GM12878 (cell line): ENCODE measurements around the gene POU5F1.

ENCODE experiments used
- CHD2 ChIP-seq: IDR thresholded peaks from 2 replicates; pipeline ENCODE4 v1.6.1; 2011; ENCODE audit warnings: low read depth, low read length, improper control_type of control experiment, borderline replicate concordance
- EP300 ChIP-seq, 2 experiments: fragments of 150-350 bp in 1 of 2; IDR thresholded peaks; 2 replicates each; pipeline ENCODE4 v1.6.1; 2011 to 2012; ENCODE audit warnings: low read depth in 2 of 2, low read length in 2 of 2, borderline replicate concordance in 1 of 2, improper control_type of control experiment in 1 of 2, inconsistent platforms in 1 of 2; ENCODE audit not compliant: control insufficient read depth in 1 of 2
- JUND ChIP-seq: IDR thresholded peaks from 2 replicates; pipeline ENCODE4 v1.6.1; 2012; ENCODE audit warnings: low read depth, mild to moderate bottlenecking, low read length, improper control_type of control experiment, moderate library complexity
- NRF1 ChIP-seq: conservative IDR thresholded peaks from 2 replicates; pipeline ENCODE4 v1.6.1; 2011; ENCODE audit warnings: mild to moderate bottlenecking, low read depth, low read length, improper control_type of control experiment
- POLR2A ChIP-seq: IDR thresholded peaks from 2 replicates; pipeline ENCODE4 v1.6.1; 2011; ENCODE audit warnings: low read depth, mild to moderate bottlenecking, low read length
- POLR2AphosphoS5 ChIP-seq: IDR thresholded peaks from 2 replicates; pipeline ENCODE4 v1.6.1; 2011; ENCODE audit warnings: mild to moderate bottlenecking, low read length, inconsistent platforms
- RB1 ChIP-seq: fragments of 450-650 bp; formaldehyde crosslinking; IDR thresholded peaks from 2 replicates; pipeline ENCODE4 v1.6.1; 2017; ENCODE audit warnings: mild to moderate bottlenecking, borderline replicate concordance
- SP1 ChIP-seq: IDR thresholded peaks from one replicate; pipeline ENCODE4 v1.6.1; 2011; ENCODE audit warnings: low read depth, low read length
- TBL1XR1 ChIP-seq: IDR thresholded peaks from 2 replicates; pipeline ENCODE4 v1.6.1; 2012; ENCODE audit warnings: low read depth, low read length, improper control_type of control experiment
- YY1 ChIP-seq: IDR thresholded peaks from 2 replicates; pipeline ENCODE4 v1.6.1; 2011; ENCODE audit warnings: low read depth, mild to moderate bottlenecking, low read length
- ZNF24 ChIP-seq: fragments of 450-650 bp; IDR thresholded peaks from 2 replicates; pipeline ENCODE4 v1.6.1; 2017; ENCODE audit warnings: antibody characterized with exemption, mild to moderate bottlenecking
- TF ChIP-seq, protein P1 (sequence below), 3 experiments: IDR thresholded peaks in 2 of 3; conservative IDR thresholded peaks in 1 of 3; 2 replicates each; pipeline ENCODE4 v1.5.1; 2011; ENCODE audit warnings: low read depth in 3 of 3, low read length in 3 of 3, mild to moderate bottlenecking in 3 of 3, control low read depth in 2 of 3, moderate library complexity in 2 of 3, inconsistent platforms in 1 of 3, mixed read lengths in 1 of 3; ENCODE audit not compliant: control insufficient read depth in 2 of 3, insufficient read depth in 1 of 3; ENCODE audit errors: extremely low read depth in 1 of 3
- TF ChIP-seq, protein P2 (sequence below): IDR thresholded peaks from 2 replicates; pipeline ENCODE4 v1.6.1; 2012; ENCODE audit warnings: low read depth, low read length, improper control_type of control experiment

DNA sequence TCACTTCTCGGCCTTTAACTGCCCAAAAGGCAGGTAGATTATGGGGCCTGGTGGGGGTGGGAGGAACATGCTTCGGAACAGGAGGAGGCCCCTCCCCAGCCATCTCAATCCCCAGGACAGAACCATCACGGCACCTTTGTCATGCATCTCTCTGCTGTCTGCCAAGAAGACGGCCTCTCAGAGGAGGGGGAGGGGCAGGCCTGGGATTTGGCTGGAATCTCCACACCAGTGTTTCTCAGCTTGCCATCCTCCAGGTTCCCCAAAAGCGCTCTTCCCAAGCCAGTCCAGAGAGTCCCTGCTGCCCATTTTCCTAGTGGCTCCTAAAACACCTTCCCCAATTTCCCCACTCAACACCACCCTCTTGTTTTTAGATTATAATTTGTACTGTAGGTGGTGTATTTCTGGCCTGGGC lies 2.5 kb upstream of the POU5F1 start:
- no peak for TF ChIP-seq SP1
- no peak for TF ChIP-seq CHD2
- TF ChIP-seq, protein P1, sequence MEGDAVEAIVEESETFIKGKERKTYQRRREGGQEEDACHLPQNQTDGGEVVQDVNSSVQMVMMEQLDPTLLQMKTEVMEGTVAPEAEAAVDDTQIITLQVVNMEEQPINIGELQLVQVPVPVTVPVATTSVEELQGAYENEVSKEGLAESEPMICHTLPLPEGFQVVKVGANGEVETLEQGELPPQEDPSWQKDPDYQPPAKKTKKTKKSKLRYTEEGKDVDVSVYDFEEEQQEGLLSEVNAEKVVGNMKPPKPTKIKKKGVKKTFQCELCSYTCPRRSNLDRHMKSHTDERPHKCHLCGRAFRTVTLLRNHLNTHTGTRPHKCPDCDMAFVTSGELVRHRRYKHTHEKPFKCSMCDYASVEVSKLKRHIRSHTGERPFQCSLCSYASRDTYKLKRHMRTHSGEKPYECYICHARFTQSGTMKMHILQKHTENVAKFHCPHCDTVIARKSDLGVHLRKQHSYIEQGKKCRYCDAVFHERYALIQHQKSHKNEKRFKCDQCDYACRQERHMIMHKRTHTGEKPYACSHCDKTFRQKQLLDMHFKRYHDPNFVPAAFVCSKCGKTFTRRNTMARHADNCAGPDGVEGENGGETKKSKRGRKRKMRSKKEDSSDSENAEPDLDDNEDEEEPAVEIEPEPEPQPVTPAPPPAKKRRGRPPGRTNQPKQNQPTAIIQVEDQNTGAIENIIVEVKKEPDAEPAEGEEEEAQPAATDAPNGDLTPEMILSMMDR (IDR thresholded peaks at IDR 0.05 in 2 of 3, conservative IDR thresholded peaks at IDR 0.05 in 1 of 3; ENCODE audit: control insufficient read depth in 2 of 3, extremely low read depth in 1 of 3, insufficient read depth in 1 of 3, low read depth in 3 of 3, low read length in 3 of 3) = no peak
- TF ChIP-seq TBL1XR1 = no peak
- TF ChIP-seq POLR2A = no peak
- no peak for TF ChIP-seq JUND
- TF ChIP-seq EP300 (IDR thresholded peaks at IDR 0.05; ENCODE audit: borderline replicate concordance in 1 of 2, control insufficient read depth in 1 of 2, low read depth in 2 of 2, low read length in 2 of 2) = no peak
- no peak for TF ChIP-seq RB1
- TF ChIP-seq YY1 = no peak
- no peak for TF ChIP-seq NRF1
- TF ChIP-seq, protein P2, sequence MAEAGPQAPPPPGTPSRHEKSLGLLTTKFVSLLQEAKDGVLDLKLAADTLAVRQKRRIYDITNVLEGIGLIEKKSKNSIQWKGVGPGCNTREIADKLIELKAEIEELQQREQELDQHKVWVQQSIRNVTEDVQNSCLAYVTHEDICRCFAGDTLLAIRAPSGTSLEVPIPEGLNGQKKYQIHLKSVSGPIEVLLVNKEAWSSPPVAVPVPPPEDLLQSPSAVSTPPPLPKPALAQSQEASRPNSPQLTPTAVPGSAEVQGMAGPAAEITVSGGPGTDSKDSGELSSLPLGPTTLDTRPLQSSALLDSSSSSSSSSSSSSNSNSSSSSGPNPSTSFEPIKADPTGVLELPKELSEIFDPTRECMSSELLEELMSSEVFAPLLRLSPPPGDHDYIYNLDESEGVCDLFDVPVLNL = no peak
- TF ChIP-seq POLR2AphosphoS5 = no peak
- no peak for TF ChIP-seq ZNF24
